Measurements from ENCODE around the gene CACNA1I. TPM values are rescaled to one million over a fixed set of nuclear protein-coding genes. Genes with fewer than 3 reads are reported as not detected.

Gene CACNA1I
- total RNA-seq, 1 donor from 2014 or later: 0.11 TPM

GRCh38 chr22:39625569-39626537 is 55.3 kb downstream of the CACNA1I start:
- TF ChIP-seq CTCF (IDR thresholded peaks at IDR 0.05; ENCODE audit: insufficient read depth, low read depth, low read length) (no peak), EZH2 (IDR thresholded peaks at IDR 0.05; ENCODE audit: insufficient read depth, low read length) (no peak)
- Histone ChIP-seq H3K9me3 (ENCODE audit: insufficient read depth, low read depth, low read length) (peaks cover 4% of the 10 kb centered on the region), H2AFZ (ENCODE audit: low read depth, low read length) (no peak overlapping the region), H3K27ac (ENCODE audit: low read depth, low read length) (no peak overlapping the region), H3K27me3 (ENCODE audit: insufficient read depth, low read length) (peaks cover 20% of the 10 kb centered on the region), H3K79me2 (ENCODE audit: insufficient read depth, low read length) (no peaks in the 10 kb centered on the region), H3K4me2 (ENCODE audit: low read length) (no peak overlapping the region), H3K36me3 (ENCODE audit: insufficient read depth, low read length) (no peaks in the 10 kb centered on the region), H3K4me1 (ENCODE audit: insufficient read depth, low read length) (no peaks in the 10 kb centered on the region), H4K20me1 (ENCODE audit: insufficient read depth, low read length) (no peaks in the 10 kb centered on the region), H3K4me3 (ENCODE audit: insufficient read depth, low read depth, low read length) (no peak overlapping the region), H3K9ac (ENCODE audit: low read length) (no peak overlapping the region)
- Mint-ChIP-seq H3K4me3 (ENCODE audit: unreplicated experiment) (peak overlapping the region; percentile 43), H3K27me3 (ENCODE audit: low read depth, unreplicated experiment) (peaks cover 54% of the 10 kb centered on the region), H3K4me1 (ENCODE audit: low read depth, unreplicated experiment) (no peaks in the 10 kb centered on the region), H3K9me3 (ENCODE audit: unreplicated experiment) (no peaks in the 10 kb centered on the region), H3K36me3 (ENCODE audit: low read depth, unreplicated experiment) (no peaks in the 10 kb centered on the region), H3K27ac (ENCODE audit: unreplicated experiment) (no peak overlapping the region)
- DNase-seq (ENCODE audit: low read depth) (no peak), FAIRE-seq (no peak)

- Mint-ChIP-seq H3K4me1 (ENCODE audit: low read depth, unreplicated experiment) (no peaks in the 10 kb centered on the region), H3K9me3 (ENCODE audit: unreplicated experiment) (no peaks in the 10 kb centered on the region), H3K4me3 (ENCODE audit: unreplicated experiment) (no peak overlapping the region), H3K36me3 (ENCODE audit: low read depth, unreplicated experiment) (no peaks in the 10 kb centered on the region), H3K27ac (ENCODE audit: unreplicated experiment) (no peak overlapping the region), H3K27me3 (ENCODE audit: low read depth, unreplicated experiment) (peaks cover 62% of the 10 kb centered on the region)
- DNase-seq (ENCODE audit: low read depth): no peak
- FAIRE-seq: no peak
- Histone ChIP-seq H3K4me3 (ENCODE audit: insufficient read depth, low read depth, low read length) (no peak overlapping the region), H3K36me3 (ENCODE audit: insufficient read depth, low read length) (no peaks in the 10 kb centered on the region), H3K79me2 (ENCODE audit: insufficient read depth, low read length) (no peaks in the 10 kb centered on the region), H2AFZ (ENCODE audit: low read depth, low read length) (no peak overlapping the region), H3K4me2 (ENCODE audit: low read length) (no peak overlapping the region), H3K27me3 (ENCODE audit: insufficient read depth, low read length) (peaks cover 23% of the 10 kb centered on the region), H3K27ac (ENCODE audit: low read depth, low read length) (no peak overlapping the region), H4K20me1 (ENCODE audit: insufficient read depth, low read length) (no peaks in the 10 kb centered on the region), H3K4me1 (ENCODE audit: insufficient read depth, low read length) (no peaks in the 10 kb centered on the region), H3K9me3 (ENCODE audit: insufficient read depth, low read depth, low read length) (peaks cover 4% of the 10 kb centered on the region), H3K9ac (ENCODE audit: low read length) (no peak overlapping the region)
- TF ChIP-seq CTCF (IDR thresholded peaks at IDR 0.05; ENCODE audit: insufficient read depth, low read depth, low read length): no peak
- TF ChIP-seq EZH2 (IDR thresholded peaks at IDR 0.05; ENCODE audit: insufficient read depth, low read length): no peak
These were observed 56.7 kb downstream of the CACNA1I start for GRCh38 chr22:39627208-39627607.

All from astrocyte (in vitro differentiated cells and primary cell).